ENCODE measurements around the gene NXT2. TPM values are rescaled to one million over a fixed set of nuclear protein-coding genes. Genes with fewer than 3 reads are reported as not detected.
"Not testable (repeated sequence)": the region's sequence is repeated elsewhere in the genome, so short reads cannot be mapped to it uniquely, and the experiment has no call there.

The NXT2 gene
- total RNA-seq, 4 donors from 2014 or later = 5.4 to 12.8 (median 10.4) TPM

GRCh38 chrX:109535578-109535977 lies 1.1 kb upstream of the NXT2 start:
- Histone ChIP-seq H3K9me3 (no peaks in the 10 kb centered on the region), H3K36me3 (no peaks in the 10 kb centered on the region), H3K27ac (no peak overlapping the region), H3K4me1 (peaks cover 9% of the 10 kb centered on the region), H3K27me3 (no peaks in the 10 kb centered on the region), H3K4me3 (no peak overlapping the region)
- no peak for DNase-seq (ENCODE audit: low spot score in 2 of 2)
- 84% methylated on average over 8 of the region's 8 CpGs for WGBS
- TF ChIP-seq, protein P1, sequence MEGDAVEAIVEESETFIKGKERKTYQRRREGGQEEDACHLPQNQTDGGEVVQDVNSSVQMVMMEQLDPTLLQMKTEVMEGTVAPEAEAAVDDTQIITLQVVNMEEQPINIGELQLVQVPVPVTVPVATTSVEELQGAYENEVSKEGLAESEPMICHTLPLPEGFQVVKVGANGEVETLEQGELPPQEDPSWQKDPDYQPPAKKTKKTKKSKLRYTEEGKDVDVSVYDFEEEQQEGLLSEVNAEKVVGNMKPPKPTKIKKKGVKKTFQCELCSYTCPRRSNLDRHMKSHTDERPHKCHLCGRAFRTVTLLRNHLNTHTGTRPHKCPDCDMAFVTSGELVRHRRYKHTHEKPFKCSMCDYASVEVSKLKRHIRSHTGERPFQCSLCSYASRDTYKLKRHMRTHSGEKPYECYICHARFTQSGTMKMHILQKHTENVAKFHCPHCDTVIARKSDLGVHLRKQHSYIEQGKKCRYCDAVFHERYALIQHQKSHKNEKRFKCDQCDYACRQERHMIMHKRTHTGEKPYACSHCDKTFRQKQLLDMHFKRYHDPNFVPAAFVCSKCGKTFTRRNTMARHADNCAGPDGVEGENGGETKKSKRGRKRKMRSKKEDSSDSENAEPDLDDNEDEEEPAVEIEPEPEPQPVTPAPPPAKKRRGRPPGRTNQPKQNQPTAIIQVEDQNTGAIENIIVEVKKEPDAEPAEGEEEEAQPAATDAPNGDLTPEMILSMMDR (IDR thresholded peaks at IDR 0.05) = no peak
- TF ChIP-seq POLR2AphosphoS5 (IDR thresholded peaks at IDR 0.05) (no peak), POLR2A (IDR thresholded peaks at IDR 0.05) (no peak), EP300 (IDR thresholded peaks at IDR 0.05) (no peak)

- DNase-seq (ENCODE audit: low spot score in 2 of 2) = peak in 1 of 2 donors; percentile 65
- Histone ChIP-seq H3K4me1 (peaks cover 9% of the 10 kb centered on the region), H3K36me3 (no peaks in the 10 kb centered on the region), H3K4me3 (peak overlapping the region; percentile 55), H3K9me3 (no peaks in the 10 kb centered on the region), H3K27ac (peak overlapping the region; percentile 94), H3K27me3 (no peaks in the 10 kb centered on the region)
- 39% methylated on average over 10 of the region's 10 CpGs for WGBS
- TF ChIP-seq, protein P1 (IDR thresholded peaks at IDR 0.05) = no peak
- TF ChIP-seq POLR2AphosphoS5 (IDR thresholded peaks at IDR 0.05) (no peak), POLR2A (IDR thresholded peaks at IDR 0.05) (no peak)
Measured at GRCh38 chrX:109537324-109537665, 651 bp downstream of the NXT2 start.

DNA sequence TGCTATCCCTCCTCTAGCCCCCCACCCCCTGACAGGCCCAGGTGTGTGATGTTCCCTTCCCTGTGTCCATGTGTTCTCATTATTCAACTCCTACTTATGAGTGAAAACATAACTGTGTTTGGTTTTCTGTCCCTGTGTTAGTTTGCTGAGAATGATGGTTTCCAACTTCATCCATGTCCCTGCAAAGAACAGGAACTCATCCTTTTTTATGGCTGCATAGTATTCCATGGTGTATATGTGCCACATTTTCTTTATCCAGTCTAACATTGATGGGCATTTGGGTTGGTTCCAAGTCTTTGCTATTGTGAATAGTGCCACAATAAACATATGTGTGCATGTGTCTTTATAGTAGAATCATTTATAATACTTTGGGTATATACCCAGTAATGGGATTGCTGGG lies 2.4 kb downstream of the NXT2 start:
- H3K9me3 ChIP-seq; H3K4me1 ChIP-seq; H3K36me3 ChIP-seq; H3K27me3 ChIP-seq; H3K27ac ChIP-seq; H3K4me3 ChIP-seq; DNase-seq (ENCODE audit: low spot score in 2 of 2): not testable (repeated sequence)

DNA sequence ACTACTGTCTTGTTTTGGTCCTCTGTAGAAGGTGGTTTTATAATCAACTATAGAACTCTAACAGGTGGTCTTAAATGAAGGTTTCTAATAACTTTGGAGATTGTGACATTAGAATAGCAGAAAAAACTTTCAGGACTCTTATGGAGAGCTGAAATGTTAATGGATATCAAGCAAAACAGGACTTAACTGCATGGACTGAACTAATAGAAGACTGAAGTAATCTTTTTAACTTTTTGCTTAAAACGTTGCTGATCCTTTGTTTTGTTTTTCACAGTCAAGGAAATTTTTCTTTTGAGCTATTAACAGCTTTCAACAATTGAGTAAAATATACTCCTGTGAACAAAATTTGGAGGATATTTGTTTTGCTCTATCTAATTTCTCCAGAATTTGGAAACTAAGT lies 17.2 kb downstream of the NXT2 start:
- Histone ChIP-seq H3K9me3 (no peaks in the 10 kb centered on the region), H3K4me1 (no peaks in the 10 kb centered on the region), H3K27ac (no peak overlapping the region), H3K36me3 (no peaks in the 10 kb centered on the region), H3K27me3 (no peaks in the 10 kb centered on the region), H3K4me3 (no peak overlapping the region)
- no peak for DNase-seq (ENCODE audit: low spot score in 2 of 2)
- 36% methylated on average over 1 of the region's 1 CpG for WGBS
- TF ChIP-seq POLR2A (IDR thresholded peaks at IDR 0.05) (no peak), EP300 (IDR thresholded peaks at IDR 0.05) (no peak), POLR2AphosphoS5 (IDR thresholded peaks at IDR 0.05) (no peak)
- TF ChIP-seq, protein P1 (IDR thresholded peaks at IDR 0.05) = no peak

DNA sequence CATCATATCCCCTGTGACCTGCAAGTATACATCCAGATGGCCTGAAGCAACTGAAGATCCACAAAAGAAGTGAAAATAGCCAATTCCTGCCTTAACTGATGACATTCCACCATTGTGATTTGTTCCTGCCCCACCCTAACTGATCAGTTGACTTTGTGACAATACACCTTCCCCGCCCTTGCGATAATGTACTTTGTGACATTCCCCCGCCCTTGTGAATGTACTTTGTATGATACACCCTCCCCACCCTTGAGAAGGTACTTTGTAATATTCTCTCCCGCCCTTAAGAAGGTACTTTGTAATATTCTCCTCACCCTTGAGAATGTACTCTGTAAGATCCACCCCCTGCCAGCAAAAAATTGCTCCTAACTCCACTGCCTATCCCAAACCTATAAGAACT lies 39.4 kb downstream of the NXT2 start:
- H3K27ac ChIP-seq; H3K4me1 ChIP-seq; H3K4me3 ChIP-seq; H3K27me3 ChIP-seq; H3K9me3 ChIP-seq; H3K36me3 ChIP-seq; DNase-seq (ENCODE audit: low spot score in 2 of 2): not testable (repeated sequence)
- 64% methylated on average over 4 of the region's 4 CpGs for WGBS

DNA sequence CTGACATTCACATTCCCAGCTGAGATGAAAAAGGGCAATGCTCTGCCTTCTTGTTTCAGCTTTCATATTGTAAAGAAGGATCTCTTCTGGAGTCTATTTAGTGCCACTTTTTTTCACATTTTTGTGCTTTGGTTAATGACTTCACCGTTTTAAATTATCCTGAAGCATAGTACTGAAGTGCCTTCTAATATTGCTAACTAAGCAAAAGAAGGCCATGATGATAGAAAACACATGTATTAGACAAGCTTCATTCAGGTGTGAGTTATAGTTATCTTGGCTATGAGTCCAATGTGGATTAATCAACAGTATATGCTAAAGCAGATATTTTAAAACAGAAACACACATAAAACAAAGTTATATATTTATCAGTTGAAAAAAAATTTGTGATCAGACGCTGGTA lies 40.4 kb downstream of the NXT2 start:
- DNase-seq (ENCODE audit: low spot score in 2 of 2) = no peak
- Histone ChIP-seq H3K4me1 (no peaks in the 10 kb centered on the region), H3K36me3 (no peaks in the 10 kb centered on the region), H3K9me3 (no peaks in the 10 kb centered on the region), H3K4me3 (no peak overlapping the region), H3K27ac (no peak overlapping the region), H3K27me3 (no peaks in the 10 kb centered on the region)
- 63% methylated on average over 2 of the region's 2 CpGs for WGBS
- TF ChIP-seq, protein P1 (IDR thresholded peaks at IDR 0.05) = no peak
- TF ChIP-seq EP300 (IDR thresholded peaks at IDR 0.05) = no peak
- no peak for TF ChIP-seq POLR2A (IDR thresholded peaks at IDR 0.05)
- TF ChIP-seq POLR2AphosphoS5 (IDR thresholded peaks at IDR 0.05) = no peak

All from suprapubic skin (tissue), 4 donors.